HEK293 (cell line): Measurements from ENCODE around the gene CACNA1B.

Source experiments
- CTCF ChIA-PET: fragments of 350-600 bp; formaldehyde crosslinking; extraction: SDS; loops from one replicate; lab custom pipeline; 2021; ENCODE audit warnings: antibody characterized with exemption; lab: Yijun Ruan, JAX
- POLR2A ChIA-PET: fragments of 300-600 bp; formaldehyde crosslinking; extraction: SDS; loops from one replicate; lab custom pipeline; 2020; ENCODE audit warnings: antibody characterized with exemption, inconsistent platforms; lab: Yijun Ruan, JAX
- H3K27ac ChIP-seq: fragments of 200-500 bp; sonication (Bioruptor generic); 2 replicates; pipeline ENCODE4 v1.5.1; 2014; ENCODE audit warnings: low read depth, low read length, control low read depth, inconsistent platforms; ENCODE audit errors: extremely low read depth
- H3K36me3 ChIP-seq, 2 experiments: fragments of 200-500 bp in 1 of 2; sonication (Bioruptor generic) in 1 of 2; 1 replicate in 1 of 2; 2 replicates in 1 of 2; pipeline ENCODE4 v1.5.1; 2014 to 2017; ENCODE audit warnings: inconsistent platforms in 2 of 2, low read length in 2 of 2; ENCODE audit not compliant: control insufficient read depth in 2 of 2, insufficient read depth in 1 of 2
- H3K4me1 ChIP-seq: fragments of 200-500 bp; sonication (Bioruptor generic); 2 replicates; pipeline ENCODE4 v1.5.1; 2014; ENCODE audit warnings: mild to moderate bottlenecking, low read length, inconsistent platforms; ENCODE audit not compliant: control insufficient read depth, insufficient read depth
- H3K4me3 ChIP-seq: 2 replicates; pipeline ENCODE4 v1.5.1; 2011; ENCODE audit warnings: low read depth, mild to moderate bottlenecking, control low read depth, low read length, moderate library complexity
- H3K9me3 ChIP-seq: fragments of 200-500 bp; sonication (Bioruptor generic); 2 replicates; pipeline ENCODE4 v1.5.1; 2014; ENCODE audit warnings: low read depth, low read length, inconsistent platforms; ENCODE audit not compliant: control insufficient read depth, insufficient read depth
- CTCF ChIP-seq: fragments of 450-650 bp; formaldehyde crosslinking; IDR thresholded peaks from 2 replicates; pipeline ENCODE4 v1.5.1; 2016; ENCODE audit warnings: missing biosample characterization, missing genetic modification characterization
- HOXC10 ChIP-seq: sonication (generic); formaldehyde crosslinking; IDR thresholded peaks from 2 replicates; pipeline ENCODE4 v1.8.1; 2023; ENCODE audit warnings: mild to moderate bottlenecking, missing genetic modification reagents
- KLF8 ChIP-seq: fragments of 450-650 bp; formaldehyde crosslinking; IDR thresholded peaks from 2 replicates; pipeline ENCODE4 v1.5.1; 2016; ENCODE audit warnings: missing biosample characterization, missing genetic modification characterization
- KLF9 ChIP-seq: fragments of 450-650 bp; formaldehyde crosslinking; IDR thresholded peaks from 2 replicates; pipeline ENCODE4 v1.5.1; 2016; ENCODE audit warnings: missing biosample characterization, missing genetic modification characterization, low read depth
- MYNN ChIP-seq: fragments of 450-650 bp; formaldehyde crosslinking; IDR thresholded peaks from 2 replicates; pipeline ENCODE4 v1.5.1; 2016; ENCODE audit warnings: missing biosample characterization, missing genetic modification characterization, borderline replicate concordance
- PRDM1 ChIP-seq: fragments of 450-650 bp; formaldehyde crosslinking; IDR thresholded peaks from 2 replicates; pipeline ENCODE4; 2016; ENCODE audit warnings: missing biosample characterization, missing genetic modification characterization
- PRDM2 ChIP-seq: fragments of 450-650 bp; formaldehyde crosslinking; IDR thresholded peaks from 2 replicates; pipeline ENCODE4 v1.5.1; 2016; ENCODE audit warnings: missing biosample characterization, missing genetic modification characterization, borderline replicate concordance
- RBAK ChIP-seq: fragments of 450-650 bp; formaldehyde crosslinking; IDR thresholded peaks from 2 replicates; pipeline ENCODE4 v1.5.1; 2016; ENCODE audit warnings: missing biosample characterization, missing genetic modification characterization
- SETDB1 ChIP-seq: IDR thresholded peaks from one replicate; pipeline ENCODE4 v1.6.1; 2017; ENCODE audit warnings: mild to moderate bottlenecking, low read length, moderate library complexity, mixed read lengths; ENCODE audit not compliant: insufficient read length
- ZNF239 ChIP-seq: fragments of 450-650 bp; formaldehyde crosslinking; IDR thresholded peaks from 2 replicates; pipeline ENCODE4 v1.5.1; 2016; ENCODE audit warnings: missing biosample characterization, missing genetic modification characterization
- ZNF280D ChIP-seq: fragments of 450-650 bp; formaldehyde crosslinking; IDR thresholded peaks from 2 replicates; pipeline ENCODE4 v1.5.1; 2016; ENCODE audit warnings: missing biosample characterization, missing genetic modification characterization
- ZNF423 ChIP-seq: fragments of 450-650 bp; formaldehyde crosslinking; IDR thresholded peaks from 2 replicates; pipeline ENCODE4 v1.5.1; 2016; ENCODE audit warnings: missing biosample characterization, missing genetic modification characterization
- ZNF654 ChIP-seq: fragments of 450-650 bp; formaldehyde crosslinking; IDR thresholded peaks from 2 replicates; pipeline ENCODE4 v1.5.1; 2016; ENCODE audit warnings: low read depth, missing biosample characterization, missing genetic modification characterization
- ZNF658 ChIP-seq: fragments of 450-650 bp; formaldehyde crosslinking; IDR thresholded peaks from 2 replicates; pipeline ENCODE4; 2016; ENCODE audit warnings: missing biosample characterization, missing genetic modification characterization
- ZNF670 ChIP-seq: fragments of 450-650 bp; formaldehyde crosslinking; IDR thresholded peaks from 2 replicates; pipeline ENCODE4 v1.5.1; 2016; ENCODE audit warnings: missing biosample characterization, missing genetic modification characterization, low read depth

Gene CACNA1B

GRCh38 chr9:138075961-138076649 is 198.5 kb downstream of the CACNA1B start (continued):
- TF ChIP-seq KLF9 (tag by site-specific recombination): no peak
- no peak for TF ChIP-seq CTCF (tag by site-specific recombination)
- no peak for TF ChIP-seq ZNF670 (tag by site-specific recombination)
- no peak for TF ChIP-seq ZNF654 (tag by site-specific recombination)
- TF ChIP-seq KLF8: no peak
- no peak for TF ChIP-seq MYNN (tag by site-specific recombination)
- no peak for TF ChIP-seq ZNF423 (tag by site-specific recombination)
- TF ChIP-seq, all 188 proteins: peak for 0

GRCh38 chr9:138076650-138077009 is 199.0 kb downstream of the CACNA1B start:
- H3K4me3 ChIP-seq: no peak overlapping the region
- H3K4me1 ChIP-seq: no peaks in the 10 kb centered on the region
- H3K36me3 ChIP-seq: no peaks in the 10 kb centered on the region
- TF ChIP-seq RBAK: no peak
- no peak for TF ChIP-seq SETDB1
- TF ChIP-seq PRDM2 (tag by site-specific recombination): no peak
- TF ChIP-seq PRDM1: no peak
- no peak for TF ChIP-seq HOXC10 (CRISPR knock-in tag)
- no peak for TF ChIP-seq ZNF280D
- TF ChIP-seq ZNF239 (tag by site-specific recombination): no peak
- no peak for TF ChIP-seq ZNF658 (tag by site-specific recombination)
- H3K27ac ChIP-seq: no peak overlapping the region
- ChIA-PET CTCF (interaction anchor here (1.4 to 1.6 kb wide), 2 partner anchors 10 to 12 kb away, joined by 3 to 4 read pairs; no protein-coding TSS in a partner anchor), POLR2A (no interaction called here)
- H3K9me3 ChIP-seq: no peaks in the 10 kb centered on the region
